ENCODE results near the gene PAX5.

GRCh38 chr9:36993933-36994764, 39.9 kb downstream of the PAX5 start:
- TF ChIP-seq CTCF (IDR thresholded peaks at IDR 0.05) (no peak), POLR2A (IDR thresholded peaks at IDR 0.05) (no peak)
